ENCODE results near the gene RXFP1.

DNA sequence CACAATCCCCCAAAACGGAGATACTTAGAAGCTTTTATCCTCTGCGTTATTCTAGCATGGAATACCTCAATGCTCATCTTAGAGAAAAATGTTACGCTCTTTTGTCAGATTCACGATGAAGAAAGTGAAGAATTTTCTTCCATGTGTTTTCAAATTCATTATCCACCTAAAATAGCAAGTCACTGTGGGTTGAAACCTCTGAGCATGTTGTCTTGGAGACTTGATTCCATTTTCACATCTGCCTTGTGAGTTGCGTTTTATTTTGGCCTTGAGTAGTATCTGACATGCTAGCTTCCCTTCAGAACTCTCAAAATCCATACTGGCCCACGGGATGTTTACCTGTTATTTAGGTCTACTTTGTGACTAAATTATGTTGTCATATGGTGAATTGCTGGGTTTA is 83.7 kb downstream of the RXFP1 start:
- no peak for TF ChIP-seq EZH2phosphoT487 (IDR thresholded peaks at IDR 0.05; ENCODE audit: insufficient read depth, low read depth)
- no peak for TF ChIP-seq EZH2 (IDR thresholded peaks at IDR 0.05; ENCODE audit: insufficient read depth, poor library complexity, severe bottlenecking)
